Measurements from ENCODE around the gene AP4E1.

Gene AP4E1

DNA sequence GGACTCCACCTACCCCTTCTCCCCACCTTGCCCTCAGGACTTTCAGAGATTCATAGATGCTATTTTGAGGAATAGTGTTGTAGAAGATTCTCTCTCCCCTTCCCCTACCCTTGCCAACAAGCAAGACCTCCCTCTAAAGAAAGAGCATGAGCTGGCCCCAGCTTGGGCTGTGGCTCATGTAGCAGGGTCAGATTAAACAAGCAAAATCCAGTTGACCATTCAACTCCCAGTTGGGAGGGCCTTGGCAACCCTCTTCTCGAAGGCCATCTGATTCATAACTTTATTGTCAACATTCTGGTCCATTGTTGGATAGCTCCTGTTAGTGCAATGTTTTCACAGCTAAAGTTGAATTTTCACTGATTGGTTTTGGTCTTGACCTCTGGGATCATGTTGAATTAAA is 145.1 kb downstream of the AP4E1 start:
- no peak overlapping the region for H2AFZ ChIP-seq (ENCODE audit: low read depth, low read length, severe bottlenecking)
- H3K36me3 ChIP-seq (ENCODE audit: low read length): no peaks in the 10 kb centered on the region
- TF ChIP-seq CTCF (IDR thresholded peaks at IDR 0.05; ENCODE audit: insufficient read depth, low read length, poor library complexity, severe bottlenecking): no peak
- no peak for TF ChIP-seq EZH2phosphoT487 (conservative IDR thresholded peaks at IDR 0.05; ENCODE audit: low read length)
- H3K27ac ChIP-seq (ENCODE audit: low read depth, low read length): no peak overlapping the region
- H3K9ac ChIP-seq (ENCODE audit: low read length): no peak overlapping the region
- H3K27me3 ChIP-seq (ENCODE audit: low read length): no peaks in the 10 kb centered on the region
- H3K79me2 ChIP-seq (ENCODE audit: insufficient read depth, low read length): no peaks in the 10 kb centered on the region
- H3K9me3 ChIP-seq (ENCODE audit: insufficient read depth, low read length): no peaks in the 10 kb centered on the region
- H3F3A ChIP-seq (ENCODE audit: insufficient read depth): no peaks in the 10 kb centered on the region
- H3K4me2 ChIP-seq (ENCODE audit: low read depth, low read length, poor library complexity, severe bottlenecking): no peak overlapping the region
- no peaks in the 10 kb centered on the region for H4K20me1 ChIP-seq (ENCODE audit: low read depth, low read length)
- H3K9me2 ChIP-seq (replicated peaks; ENCODE audit: insufficient read depth, low read length): no peaks in the 10 kb centered on the region
- no peak overlapping the region for H3K4me3 ChIP-seq (ENCODE audit: insufficient read depth, low read length, poor library complexity, severe bottlenecking)

DNA sequence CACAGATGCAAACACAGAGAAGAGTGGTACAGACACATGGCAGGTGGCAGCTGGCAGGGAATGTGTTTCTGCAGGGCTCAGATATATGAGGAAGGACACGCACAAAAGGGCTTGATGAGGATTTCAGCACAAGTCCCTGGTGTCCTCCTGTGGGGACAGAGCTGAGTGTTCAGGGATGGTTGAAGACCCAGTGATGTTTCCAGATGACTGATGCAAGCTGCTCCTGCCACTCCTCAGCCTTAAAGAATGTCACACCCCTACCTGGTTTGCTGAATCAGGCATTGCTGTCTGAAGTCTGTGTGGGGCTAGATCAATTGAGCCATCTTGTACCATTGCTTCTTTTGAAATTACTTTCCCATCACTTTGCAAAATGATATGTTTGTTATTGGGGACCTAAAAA is 146.1 kb downstream of the AP4E1 start:
- no peaks in the 10 kb centered on the region for H3K9me2 ChIP-seq (replicated peaks; ENCODE audit: insufficient read depth, low read length)
- no peaks in the 10 kb centered on the region for H3K36me3 ChIP-seq (ENCODE audit: low read length)
- H4K20me1 ChIP-seq (ENCODE audit: low read depth, low read length): no peaks in the 10 kb centered on the region
- no peak overlapping the region for H2AFZ ChIP-seq (ENCODE audit: low read depth, low read length, severe bottlenecking)
- no peak overlapping the region for H3K9ac ChIP-seq (ENCODE audit: low read length)
- H3K27me3 ChIP-seq (ENCODE audit: low read length): no peaks in the 10 kb centered on the region
- no peak overlapping the region for H3K4me3 ChIP-seq (ENCODE audit: insufficient read depth, low read length, poor library complexity, severe bottlenecking)
- H3F3A ChIP-seq (ENCODE audit: insufficient read depth): no peaks in the 10 kb centered on the region
- H3K27ac ChIP-seq (ENCODE audit: low read depth, low read length): no peak overlapping the region
- H3K9me3 ChIP-seq (ENCODE audit: insufficient read depth, low read length): no peaks in the 10 kb centered on the region
- TF ChIP-seq EZH2phosphoT487 (conservative IDR thresholded peaks at IDR 0.05; ENCODE audit: low read length) (no peak), CTCF (IDR thresholded peaks at IDR 0.05; ENCODE audit: insufficient read depth, low read length, poor library complexity, severe bottlenecking) (no peak)
- H3K4me2 ChIP-seq (ENCODE audit: low read depth, low read length, poor library complexity, severe bottlenecking): no peak overlapping the region
- H3K79me2 ChIP-seq (ENCODE audit: insufficient read depth, low read length): no peaks in the 10 kb centered on the region

Data from SU-DHL-6 (cell line).